Endodermal cell (in vitro differentiated cells): ENCODE results near the gene CNST. TPM values are rescaled to one million over a fixed set of nuclear protein-coding genes. Genes with fewer than 3 reads are reported as not detected.

Source experiments
- DNase-seq: peaks from one replicate; pipeline ENCODE4 v3.0.0-alpha.2; 2017
- H3K27ac ChIP-seq: 2 replicates; pipeline ENCODE4 v1.5.1; 2013; ENCODE audit warnings: mild to moderate bottlenecking, low read depth, low read length, moderate library complexity
- H3K27me3 ChIP-seq: 2 replicates; pipeline ENCODE4 v1.6.1; 2013; ENCODE audit warnings: mild to moderate bottlenecking, low read length, moderate library complexity; ENCODE audit not compliant: insufficient read depth, control insufficient read depth, poor library complexity, severe bottlenecking
- H3K36me3 ChIP-seq: 2 replicates; pipeline ENCODE4 v1.7.0; 2013; ENCODE audit warnings: mild to moderate bottlenecking, low read length, moderate library complexity; ENCODE audit not compliant: control insufficient read depth, insufficient read depth
- H3K4me1 ChIP-seq: one replicate; pipeline ENCODE4 v1.7.0; 2013; ENCODE audit warnings: low read length; ENCODE audit not compliant: control insufficient read depth, insufficient read depth
- H3K4me3 ChIP-seq: 2 replicates; pipeline ENCODE4 v1.5.1; 2013; ENCODE audit warnings: mild to moderate bottlenecking, low read length, moderate library complexity
- H3K9ac ChIP-seq: 2 replicates; pipeline ENCODE4 v1.6.1; 2013; ENCODE audit warnings: mild to moderate bottlenecking, low read length, moderate library complexity; ENCODE audit not compliant: poor library complexity, severe bottlenecking; ENCODE audit errors: extremely low read depth
- H3K9me3 ChIP-seq: 2 replicates; pipeline ENCODE4 v1.6.1; 2013; ENCODE audit warnings: mild to moderate bottlenecking, low read length, moderate library complexity; ENCODE audit not compliant: control insufficient read depth
- H3K27ac Mint-ChIP-seq: 2 replicates; pipeline ENCODE4 v1.8.0; 2020; ENCODE audit warnings: mixed read lengths
- H3K27me3 Mint-ChIP-seq: 2 replicates; pipeline ENCODE4 v1.8.0; 2021; ENCODE audit warnings: mild to moderate bottlenecking, mixed read lengths; ENCODE audit not compliant: insufficient read depth
- H3K36me3 Mint-ChIP-seq: 2 replicates; pipeline ENCODE4 v1.8.0; 2020; ENCODE audit warnings: low read depth, mixed read lengths
- H3K4me1 Mint-ChIP-seq: 2 replicates; pipeline ENCODE4 v1.8.0; 2020; ENCODE audit warnings: mixed read lengths
- H3K4me3 Mint-ChIP-seq: 2 replicates; pipeline ENCODE4 v1.8.0; 2020; ENCODE audit warnings: mild to moderate bottlenecking, moderate library complexity, mixed read lengths
- H3K9me3 Mint-ChIP-seq: 2 replicates; pipeline ENCODE4 v1.8.0; 2020; ENCODE audit warnings: mild to moderate bottlenecking, mixed read lengths
- WGBS, 2 experiments: methylation state at CpG; one replicate each; pipeline versions ENCODE4 v1.1.5 to v1.1.7; 2013; ENCODE audit warnings: missing lambda C conversion rate in 2 of 2, mixed read lengths in 1 of 2; ENCODE audit not compliant: insufficient coverage in 1 of 2, insufficient read length in 1 of 2; 5-methylcytosine and 5-hydroxymethylcytosine counted together
- total RNA-seq, 2 donors: library from RNA; stranded (reverse); fragmentation: NEBNext Ultra II Directional in 1 of 2; extraction: Animal tissue kit (Norgen Biotek cat#: 25700) in 1 of 2; gene quantifications; 2 replicates in 1 of 2; 3 replicates in 1 of 2; pipeline ENCODE4 v1.2.1, GENCODE V29; 2021
- TF ChIP-seq, protein P1 (sequence below): fragments of 200-600 bp; sonication (generic); conservative IDR thresholded peaks from 2 replicates; pipeline ENCODE4 v1.5.0; 2021; ENCODE audit warnings: antibody characterized with exemption, mild to moderate bottlenecking

Gene CNST
- total RNA-seq, 2 donors from 2014 or later, result 14.7 to 20.3 TPM

DNA sequence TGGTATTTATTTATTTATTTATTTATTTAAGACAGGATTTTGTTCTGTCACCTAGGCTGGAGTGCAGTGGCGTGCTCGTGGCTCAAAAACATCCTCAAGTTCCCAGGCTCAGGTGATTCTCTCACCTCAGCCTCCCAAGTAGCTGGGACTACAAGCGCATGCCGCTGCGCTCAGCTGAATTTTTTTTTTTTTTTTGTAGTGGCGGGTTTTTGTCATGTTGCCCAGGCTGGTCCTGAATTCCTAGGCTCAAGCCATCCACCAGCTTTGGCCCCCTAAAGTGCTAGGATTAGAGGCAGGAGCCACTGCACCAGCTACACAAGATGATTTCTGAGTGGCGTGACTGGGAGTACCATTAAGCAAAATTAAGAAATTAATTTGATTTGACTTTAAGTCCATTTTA lies 31.7 kb downstream of the CNST start:
- no peak overlapping the region for H3K27ac ChIP-seq
- WGBS, 2 experiments, result 94 to 98% methylated on average over 6 to 7 of the region's 7 CpGs
- H3K9ac ChIP-seq, result no peak overlapping the region
- TF ChIP-seq, protein P1, sequence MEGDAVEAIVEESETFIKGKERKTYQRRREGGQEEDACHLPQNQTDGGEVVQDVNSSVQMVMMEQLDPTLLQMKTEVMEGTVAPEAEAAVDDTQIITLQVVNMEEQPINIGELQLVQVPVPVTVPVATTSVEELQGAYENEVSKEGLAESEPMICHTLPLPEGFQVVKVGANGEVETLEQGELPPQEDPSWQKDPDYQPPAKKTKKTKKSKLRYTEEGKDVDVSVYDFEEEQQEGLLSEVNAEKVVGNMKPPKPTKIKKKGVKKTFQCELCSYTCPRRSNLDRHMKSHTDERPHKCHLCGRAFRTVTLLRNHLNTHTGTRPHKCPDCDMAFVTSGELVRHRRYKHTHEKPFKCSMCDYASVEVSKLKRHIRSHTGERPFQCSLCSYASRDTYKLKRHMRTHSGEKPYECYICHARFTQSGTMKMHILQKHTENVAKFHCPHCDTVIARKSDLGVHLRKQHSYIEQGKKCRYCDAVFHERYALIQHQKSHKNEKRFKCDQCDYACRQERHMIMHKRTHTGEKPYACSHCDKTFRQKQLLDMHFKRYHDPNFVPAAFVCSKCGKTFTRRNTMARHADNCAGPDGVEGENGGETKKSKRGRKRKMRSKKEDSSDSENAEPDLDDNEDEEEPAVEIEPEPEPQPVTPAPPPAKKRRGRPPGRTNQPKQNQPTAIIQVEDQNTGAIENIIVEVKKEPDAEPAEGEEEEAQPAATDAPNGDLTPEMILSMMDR, result no peak
- peaks cover 14% of the 10 kb centered on the region for H3K36me3 ChIP-seq
- H3K4me3 ChIP-seq, result no peak overlapping the region
- H3K9me3 ChIP-seq, result no peaks in the 10 kb centered on the region
- no peaks in the 10 kb centered on the region for H3K27me3 ChIP-seq
- no peaks in the 10 kb centered on the region for H3K9me3 Mint-ChIP-seq
- DNase-seq, result no peak
- H3K27me3 Mint-ChIP-seq, result no peaks in the 10 kb centered on the region
- H3K4me3 Mint-ChIP-seq, result no peak overlapping the region
- H3K27ac Mint-ChIP-seq, result no peak overlapping the region
- no peaks in the 10 kb centered on the region for H3K4me1 ChIP-seq
- H3K36me3 Mint-ChIP-seq, result peaks cover 11% of the 10 kb centered on the region
- no peaks in the 10 kb centered on the region for H3K4me1 Mint-ChIP-seq

DNA sequence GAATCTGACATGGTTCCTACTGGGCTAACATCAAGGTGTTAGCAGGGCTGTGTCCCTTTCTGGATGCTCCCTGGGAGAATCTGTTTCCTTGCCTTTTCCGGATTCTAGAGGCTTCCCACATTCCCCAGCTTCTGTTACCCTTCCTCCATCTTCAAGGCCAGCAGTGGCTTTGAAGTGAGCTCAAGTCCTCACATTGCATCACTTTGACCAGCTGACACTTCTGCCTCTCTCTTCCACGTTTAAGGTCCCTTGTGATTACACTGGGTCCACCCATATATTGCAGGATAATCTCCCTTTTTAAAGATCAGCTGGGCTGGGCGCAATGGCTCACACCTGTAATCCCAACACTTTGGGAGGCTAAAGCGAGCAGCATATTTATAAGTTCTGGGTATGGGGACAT lies 33.1 kb downstream of the CNST start:
- H3K27ac Mint-ChIP-seq, result no peak overlapping the region
- TF ChIP-seq, protein P1, result no peak
- H3K9me3 ChIP-seq, result no peaks in the 10 kb centered on the region
- H3K27me3 ChIP-seq, result no peaks in the 10 kb centered on the region
- peaks cover 13% of the 10 kb centered on the region for H3K36me3 Mint-ChIP-seq
- no peaks in the 10 kb centered on the region for H3K27me3 Mint-ChIP-seq
- H3K4me1 ChIP-seq, result no peaks in the 10 kb centered on the region
- no peaks in the 10 kb centered on the region for H3K9me3 Mint-ChIP-seq
- no peak overlapping the region for H3K4me3 ChIP-seq
- DNase-seq, result no peak
- H3K27ac ChIP-seq, result no peak overlapping the region
- peaks cover 10% of the 10 kb centered on the region for H3K36me3 ChIP-seq
- H3K4me3 Mint-ChIP-seq, result no peak overlapping the region
- WGBS, 2 experiments, result 92% methylated on average over 4 of the region's 4 CpGs; no CpG with 5 or more reads in 1 of the 2 experiments
- H3K4me1 Mint-ChIP-seq, result no peaks in the 10 kb centered on the region
- no peak overlapping the region for H3K9ac ChIP-seq

DNA sequence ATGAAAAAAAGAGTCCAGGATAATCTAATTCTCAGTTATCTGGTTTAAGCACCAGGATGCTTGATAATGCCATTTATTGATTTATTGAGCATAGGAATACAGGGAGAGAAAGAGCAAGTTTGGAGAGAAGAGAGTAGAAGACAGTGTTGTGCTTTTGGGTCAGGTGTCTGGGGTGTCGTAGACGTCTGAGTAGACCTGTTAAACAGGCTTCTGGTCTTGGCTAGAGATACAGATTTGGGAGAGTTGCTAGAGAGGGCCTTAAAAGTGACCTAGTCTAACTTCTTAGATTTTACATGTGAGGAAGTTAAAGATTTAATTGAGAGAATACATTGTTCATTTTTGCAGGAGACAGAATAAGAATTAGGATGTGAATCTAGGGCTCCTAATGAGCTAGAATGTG lies 34.3 kb downstream of the CNST start:
- Mint-ChIP-seq H3K36me3 (peaks cover 18% of the 10 kb centered on the region), H3K27me3 (no peaks in the 10 kb centered on the region), H3K4me1 (no peaks in the 10 kb centered on the region), H3K9me3 (peaks cover 2% of the 10 kb centered on the region), H3K27ac (no peak overlapping the region), H3K4me3 (no peak overlapping the region)
- Histone ChIP-seq H3K27ac (no peak overlapping the region), H3K4me3 (no peak overlapping the region), H3K27me3 (no peaks in the 10 kb centered on the region), H3K9me3 (no peaks in the 10 kb centered on the region), H3K9ac (no peak overlapping the region), H3K4me1 (no peaks in the 10 kb centered on the region), H3K36me3 (peaks cover 6% of the 10 kb centered on the region)
- TF ChIP-seq, protein P1, result no peak
- DNase-seq, result no peak
- 94 to 100% methylated on average over 2 of the region's 2 CpGs for WGBS, 2 experiments
